ENCODE results near the gene GREM1.

- TF ChIP-seq CTCF (IDR thresholded peaks at IDR 0.05) = no peak
- no peak for TF ChIP-seq POLR2A (IDR thresholded peaks at IDR 0.05)
Observed at GRCh38 chr15:32706704-32707103, 11.1 kb upstream of the GREM1 start.
